ENCODE results near the gene FAM229A. TPM values are rescaled to one million over a fixed set of nuclear protein-coding genes. Genes with fewer than 3 reads are reported as not detected.

Gene FAM229A
- total RNA-seq, 1 donor from 2014 or later: 11.7 TPM

- ATAC-seq (ENCODE audit: low read depth) (peak; percentile 96), DNase-seq (peak; percentile 90)
- Mint-ChIP-seq H3K4me3 (peak overlapping the region; percentile 91), H3K36me3 (ENCODE audit: low read depth) (no peaks in the 10 kb centered on the region), H3K9me3 (no peaks in the 10 kb centered on the region), H3K27ac (peak overlapping the region; percentile 91), H3K27me3 (no peaks in the 10 kb centered on the region), H3K4me1 (peaks cover 22% of the 10 kb centered on the region)
- POLR2A ChIA-PET: interaction anchor here (0.6 to 6.5 kb wide), 22 partner anchors 9 to 1590 kb away, joined by 3 to 121 read pairs (median 6); partner anchors contain the start of genes BSDC1, CCDC28B, FAM229A and HDAC1
- TF ChIP-seq, protein P1, sequence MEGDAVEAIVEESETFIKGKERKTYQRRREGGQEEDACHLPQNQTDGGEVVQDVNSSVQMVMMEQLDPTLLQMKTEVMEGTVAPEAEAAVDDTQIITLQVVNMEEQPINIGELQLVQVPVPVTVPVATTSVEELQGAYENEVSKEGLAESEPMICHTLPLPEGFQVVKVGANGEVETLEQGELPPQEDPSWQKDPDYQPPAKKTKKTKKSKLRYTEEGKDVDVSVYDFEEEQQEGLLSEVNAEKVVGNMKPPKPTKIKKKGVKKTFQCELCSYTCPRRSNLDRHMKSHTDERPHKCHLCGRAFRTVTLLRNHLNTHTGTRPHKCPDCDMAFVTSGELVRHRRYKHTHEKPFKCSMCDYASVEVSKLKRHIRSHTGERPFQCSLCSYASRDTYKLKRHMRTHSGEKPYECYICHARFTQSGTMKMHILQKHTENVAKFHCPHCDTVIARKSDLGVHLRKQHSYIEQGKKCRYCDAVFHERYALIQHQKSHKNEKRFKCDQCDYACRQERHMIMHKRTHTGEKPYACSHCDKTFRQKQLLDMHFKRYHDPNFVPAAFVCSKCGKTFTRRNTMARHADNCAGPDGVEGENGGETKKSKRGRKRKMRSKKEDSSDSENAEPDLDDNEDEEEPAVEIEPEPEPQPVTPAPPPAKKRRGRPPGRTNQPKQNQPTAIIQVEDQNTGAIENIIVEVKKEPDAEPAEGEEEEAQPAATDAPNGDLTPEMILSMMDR (IDR thresholded peaks at IDR 0.05): no peak
- CTCF ChIA-PET: interaction anchor here (1.2 to 1.5 kb wide), 3 partner anchors 9 to 136 kb away, joined by 3 to 13 read pairs (median 3); partner anchors contain the start of gene MARCKSL1
- intact Hi-C loops (cut with micrococcal nuclease): loop anchor here (1.0 to 5.0 kb wide), 5 partner anchors 9 to 278 kb away; partner anchors contain the start of genes BSDC1, HDAC1 and MARCKSL1
Observed at GRCh38 chr1:32351399-32352238, 10.7 kb downstream of the FAM229A start.

GRCh38 chr1:32350785-32351398 is 11.4 kb downstream of the FAM229A start:
- Mint-ChIP-seq H3K27ac (peak overlapping the region; percentile 91), H3K9me3 (no peaks in the 10 kb centered on the region), H3K4me1 (peaks cover 22% of the 10 kb centered on the region), H3K36me3 (ENCODE audit: low read depth) (no peaks in the 10 kb centered on the region), H3K27me3 (no peaks in the 10 kb centered on the region), H3K4me3 (peak overlapping the region; percentile 91)
- DNase-seq (no peak), ATAC-seq (ENCODE audit: low read depth) (peak; percentile 76)
- CTCF ChIA-PET: interaction anchor here (1.3 to 1.5 kb wide), 2 partner anchors 10 to 14 kb away, joined by 3 to 13 read pairs; partner anchors contain the start of gene MARCKSL1
- TF ChIP-seq, protein P1 (IDR thresholded peaks at IDR 0.05): no peak
- POLR2A ChIA-PET: interaction anchor here (0.6 to 6.5 kb wide), 19 partner anchors 9 to 1589 kb away, joined by 3 to 121 read pairs (median 6); partner anchors contain the start of genes BSDC1, CCDC28B, FAM229A and HDAC1
- intact Hi-C loops (cut with micrococcal nuclease): loop anchor here (1.0 to 5.0 kb wide), 5 partner anchors 9 to 278 kb away; partner anchors contain the start of genes BSDC1, HDAC1 and MARCKSL1

- ATAC-seq (ENCODE audit: low read depth) (no peak), DNase-seq (no peak)
- CTCF ChIA-PET: no interaction called here
- H3K36me3 Mint-ChIP-seq (ENCODE audit: low read depth): no peaks in the 10 kb centered on the region
- TF ChIP-seq, protein P1 (IDR thresholded peaks at IDR 0.05): no peak
- no peaks in the 10 kb centered on the region for H3K9me3 Mint-ChIP-seq
- peaks cover 23% of the 10 kb centered on the region for H3K4me1 Mint-ChIP-seq
- no peaks in the 10 kb centered on the region for H3K27me3 Mint-ChIP-seq
- POLR2A ChIA-PET: interaction anchor here (0.6 to 6.5 kb wide), 2 partner anchors 13 to 114 kb away, joined by 4 to 121 read pairs; partner anchors contain the start of gene MARCKSL1
- no peak overlapping the region for H3K4me3 Mint-ChIP-seq
- intact Hi-C loops (cut with micrococcal nuclease): no loop called here
- peak overlapping the region; percentile 50 for H3K27ac Mint-ChIP-seq
Observed at GRCh38 chr1:32349211-32349708, 13.0 kb downstream of the FAM229A start.

DNA sequence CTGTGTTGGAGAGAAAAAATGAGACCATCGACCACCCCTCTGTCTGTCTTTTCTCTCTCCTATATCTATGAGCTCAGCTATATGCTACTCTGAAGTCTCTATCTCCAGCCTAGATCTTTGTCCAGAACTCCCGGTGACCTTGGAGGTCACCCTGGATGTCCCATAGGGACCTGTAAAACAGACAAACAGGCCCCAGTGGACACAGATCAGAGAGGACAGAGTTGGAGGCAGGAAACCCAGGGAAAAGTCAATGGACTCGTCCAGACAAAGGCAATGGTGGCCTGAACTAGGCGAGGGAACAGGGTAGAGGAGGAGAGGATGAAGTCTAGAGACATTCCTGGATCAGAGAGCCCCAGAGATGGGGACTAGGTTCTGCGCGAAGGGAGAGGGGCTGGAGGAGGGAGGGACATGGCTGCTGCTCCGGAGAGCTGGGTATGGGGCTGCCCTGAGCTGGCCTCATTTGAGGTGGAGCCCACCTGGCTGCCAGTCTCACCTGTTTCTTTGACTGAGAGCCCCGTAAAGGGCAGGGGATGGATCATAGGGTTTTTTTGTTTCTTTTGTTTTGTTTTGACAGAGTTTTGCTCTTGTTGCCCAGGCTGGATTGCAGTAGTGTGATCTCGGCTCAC is 15.6 kb downstream of the FAM229A start:
- ATAC-seq (ENCODE audit: low read depth) (no peak), DNase-seq (no peak)
- no peaks in the 10 kb centered on the region for H3K36me3 Mint-ChIP-seq (ENCODE audit: low read depth)
- CTCF ChIA-PET: interaction anchor here (1.5 to 1.7 kb wide), 2 partner anchors 9 to 99 kb away, joined by 3 to 7 read pairs; no protein-coding TSS in a partner anchor
- H3K27ac Mint-ChIP-seq: no peak overlapping the region
- peaks cover 26% of the 10 kb centered on the region for H3K4me1 Mint-ChIP-seq
- H3K27me3 Mint-ChIP-seq: no peaks in the 10 kb centered on the region
- TF ChIP-seq, protein P1 (IDR thresholded peaks at IDR 0.05): no peak
- intact Hi-C loops (cut with micrococcal nuclease): no loop called here
- POLR2A ChIA-PET: interaction anchor here (0.6 to 2.0 kb wide), 2 partner anchors 10 to 64 kb away, joined by 7 to 12 read pairs; partner anchors contain the start of gene MARCKSL1
- H3K4me3 Mint-ChIP-seq: no peak overlapping the region
- no peaks in the 10 kb centered on the region for H3K9me3 Mint-ChIP-seq

Data from activated B cell treated with CpG ODN at 0.5 μM for 24 hours (primary cell).